Activated naive CD8-positive, alpha-beta T cell (primary cell): ENCODE data around the gene DSG4.

Source experiments
- H3K27ac Mint-ChIP-seq: one replicate; pipeline ENCODE4 v1.8.0; 2021; ENCODE audit warnings: mixed read lengths
- H3K27me3 Mint-ChIP-seq: one replicate; pipeline ENCODE4 v1.8.0; 2021; ENCODE audit warnings: mixed read lengths
- H3K36me3 Mint-ChIP-seq: one replicate; pipeline ENCODE4 v1.8.0; 2021; ENCODE audit warnings: mixed read lengths
- H3K4me1 Mint-ChIP-seq: one replicate; pipeline ENCODE4 v1.8.0; 2021; ENCODE audit warnings: low read depth, mixed read lengths
- H3K4me3 Mint-ChIP-seq: one replicate; pipeline ENCODE4 v1.8.0; 2021; ENCODE audit warnings: mild to moderate bottlenecking, mixed read lengths
- H3K9me3 Mint-ChIP-seq: one replicate; pipeline ENCODE4 v1.8.0; 2021; ENCODE audit warnings: low read depth, mixed read lengths

DSG4 gene

GRCh38 chr18:31451625-31452024 is 75.0 kb downstream of the DSG4 start:
- Mint-ChIP-seq H3K4me1 (no peaks in the 10 kb centered on the region), H3K27me3 (no peaks in the 10 kb centered on the region)

GRCh38 chr18:31454066-31454708 is 77.6 kb downstream of the DSG4 start:
- no peak overlapping the region for H3K4me3 Mint-ChIP-seq
- no peaks in the 10 kb centered on the region for H3K9me3 Mint-ChIP-seq
- no peaks in the 10 kb centered on the region for H3K4me1 Mint-ChIP-seq
- peaks cover 1% of the 10 kb centered on the region for H3K27me3 Mint-ChIP-seq
- H3K27ac Mint-ChIP-seq, result no peak overlapping the region
- no peaks in the 10 kb centered on the region for H3K36me3 Mint-ChIP-seq

More at GRCh38 chr18:31451625-31452024, 75.0 kb downstream of the DSG4 start:
- no peak overlapping the region for H3K4me3 Mint-ChIP-seq
- no peak overlapping the region for H3K27ac Mint-ChIP-seq
- H3K9me3 Mint-ChIP-seq, result no peaks in the 10 kb centered on the region
- H3K36me3 Mint-ChIP-seq, result no peaks in the 10 kb centered on the region
